Measurements from ENCODE around the gene JAZF1.

- no peak for TF ChIP-seq CTCF (IDR thresholded peaks at IDR 0.05; ENCODE audit: insufficient read depth, low read length)
- TF ChIP-seq POLR2AphosphoS5 (IDR thresholded peaks at IDR 0.05; ENCODE audit: low read depth): no peak
- no peak for TF ChIP-seq SPI1 (IDR thresholded peaks at IDR 0.05; ENCODE audit: borderline replicate concordance, low read depth)
These were observed 283.2 kb downstream of the JAZF1 start for GRCh38 chr7:27897441-27897847.

Data from HL-60 (cell line).